H9 (cell line): ENCODE results near the gene CCT3. TPM values are rescaled to one million over a fixed set of nuclear protein-coding genes. Genes with fewer than 3 reads are reported as not detected.

Experiments used
- DNase-seq: peaks from one replicate; pipeline ENCODE4 v3.0.0-alpha.2; 2017
- H2AFZ ChIP-seq: one replicate; pipeline ENCODE4 v1.6.1; 2013; ENCODE audit warnings: mild to moderate bottlenecking, low read length, control low read depth, moderate library complexity
- H2AK5ac ChIP-seq: 2 replicates; pipeline ENCODE4 v1.6.1; 2013; ENCODE audit warnings: low read length, control low read depth, mixed read lengths; ENCODE audit not compliant: insufficient read length
- H2BK120ac ChIP-seq: one replicate; pipeline ENCODE4 v1.6.1; 2013; ENCODE audit warnings: low read depth, mild to moderate bottlenecking, low read length, control low read depth, inconsistent platforms; ENCODE audit not compliant: poor library complexity, severe bottlenecking
- H2BK12ac ChIP-seq: 2 replicates; pipeline ENCODE4 v1.6.1; 2013; ENCODE audit warnings: low read length, control low read depth, mixed read lengths, low read depth; ENCODE audit not compliant: insufficient read length
- H2BK15ac ChIP-seq: 2 replicates; pipeline ENCODE4 v1.6.1; 2013; ENCODE audit warnings: low read depth, low read length, control low read depth
- H2BK20ac ChIP-seq: one replicate; pipeline ENCODE4 v1.6.1; 2013; ENCODE audit warnings: low read depth, mild to moderate bottlenecking, low read length, control low read depth, inconsistent platforms; ENCODE audit not compliant: poor library complexity, severe bottlenecking
- H2BK5ac ChIP-seq: 2 replicates; pipeline ENCODE4 v1.6.1; 2013; ENCODE audit warnings: low read length, control low read depth, mixed read lengths; ENCODE audit not compliant: insufficient read length
- H3K14ac ChIP-seq: 2 replicates; pipeline ENCODE4 v1.6.1; 2013; ENCODE audit warnings: low read length, control low read depth; ENCODE audit not compliant: insufficient read depth
- H3K18ac ChIP-seq: 2 replicates; pipeline ENCODE4 v1.6.1; 2013; ENCODE audit warnings: low read depth, mild to moderate bottlenecking, mixed read lengths, low read length, control low read depth; ENCODE audit not compliant: insufficient read length
- H3K23ac ChIP-seq: 2 replicates; pipeline ENCODE4 v1.6.1; 2013; ENCODE audit warnings: low read length, control low read depth, mixed read lengths, low read depth; ENCODE audit not compliant: insufficient read length
- H3K23me2 ChIP-seq: 2 replicates; pipeline ENCODE4 v1.6.1; 2013; ENCODE audit warnings: low read depth, mild to moderate bottlenecking, mixed read lengths, low read length, control low read depth; ENCODE audit not compliant: insufficient read length, poor library complexity, severe bottlenecking
- H3K27ac ChIP-seq: 2 replicates; pipeline ENCODE4 v1.5.1; 2013; ENCODE audit warnings: low read length, control low read depth, mixed read lengths, low read depth; ENCODE audit not compliant: insufficient read length
- H3K27me3 ChIP-seq: 2 replicates; pipeline ENCODE4 v1.6.1; 2013; ENCODE audit warnings: low read length, control low read depth, inconsistent platforms; ENCODE audit not compliant: insufficient read depth
- H3K4ac ChIP-seq: 2 replicates; pipeline ENCODE4 v1.6.1; 2013; ENCODE audit warnings: low read depth, mild to moderate bottlenecking, control low read depth, inconsistent platforms, low read length, moderate library complexity
- H3K4me1 ChIP-seq: 2 replicates; pipeline ENCODE4 v1.6.1; 2013; ENCODE audit warnings: low read length, control low read depth, inconsistent platforms; ENCODE audit not compliant: insufficient read depth
- H3K4me2 ChIP-seq: 2 replicates; pipeline ENCODE4 v1.6.1; 2013; ENCODE audit warnings: low read length, control low read depth, mixed read lengths; ENCODE audit not compliant: insufficient read length, insufficient read depth
- H3K56ac ChIP-seq: 2 replicates; pipeline ENCODE4 v1.6.1; 2013; ENCODE audit warnings: low read depth, mild to moderate bottlenecking, mixed read lengths, low read length, control low read depth; ENCODE audit not compliant: insufficient read length
- H3K79me1 ChIP-seq: 2 replicates; pipeline ENCODE4 v1.6.1; 2013; ENCODE audit warnings: low read depth, mild to moderate bottlenecking, moderate library complexity, low read length, control low read depth, inconsistent platforms; ENCODE audit not compliant: insufficient read depth, poor library complexity, severe bottlenecking
- H3K79me2 ChIP-seq: 2 replicates; pipeline ENCODE4 v1.6.1; 2013; ENCODE audit warnings: low read length, control low read depth, inconsistent platforms; ENCODE audit not compliant: insufficient read depth
- H3K9ac ChIP-seq: 2 replicates; pipeline ENCODE4 v1.6.1; 2013; ENCODE audit warnings: low read length, control low read depth, mixed read lengths; ENCODE audit not compliant: insufficient read length; ENCODE audit errors: extremely low read depth
- H3K9me3 ChIP-seq: one replicate; pipeline ENCODE4 v1.6.1; 2013; ENCODE audit warnings: low read depth, low read length, inconsistent platforms; ENCODE audit not compliant: control insufficient read depth
- H3T11ph ChIP-seq: one replicate; pipeline ENCODE4 v1.6.1; 2013; ENCODE audit warnings: mild to moderate bottlenecking, low read length, control low read depth, inconsistent platforms
- H4K20me1 ChIP-seq: one replicate; pipeline ENCODE4 v1.6.1; 2013; ENCODE audit not compliant: control insufficient read depth, insufficient read length, insufficient read depth
- H4K5ac ChIP-seq: 2 replicates; pipeline ENCODE4 v1.6.1; 2013; ENCODE audit warnings: low read depth, mild to moderate bottlenecking, mixed read lengths, low read length, control low read depth; ENCODE audit not compliant: insufficient read length
- H4K8ac ChIP-seq: replicated peaks from 2 replicates; pipeline ENCODE4 v1.6.1; 2013; ENCODE audit warnings: low read length, control low read depth, mixed read lengths, low read depth; ENCODE audit not compliant: insufficient read length
- H4K91ac ChIP-seq: 2 replicates; pipeline ENCODE4 v1.6.1; 2013; ENCODE audit warnings: low read depth, mild to moderate bottlenecking, moderate library complexity, mixed read lengths, low read length, control low read depth; ENCODE audit not compliant: insufficient read length
- H3K27ac Mint-ChIP-seq, 3 experiments: 2 replicates in 2 of 3; 3 replicates in 1 of 3; pipeline ENCODE4 v1.8.0; 2020 to 2021; ENCODE audit warnings: mixed read lengths in 3 of 3, mild to moderate bottlenecking in 1 of 3, moderate library complexity in 1 of 3
- H3K27me3 Mint-ChIP-seq: 2 replicates; pipeline ENCODE4 v1.8.0; 2021; ENCODE audit warnings: low read depth, mild to moderate bottlenecking, moderate library complexity, mixed read lengths
- H3K36me3 Mint-ChIP-seq, 3 experiments: 2 replicates in 2 of 3; 3 replicates in 1 of 3; pipeline ENCODE4 v1.8.0; 2020 to 2021; ENCODE audit warnings: low read depth in 3 of 3, mixed read lengths in 3 of 3; ENCODE audit not compliant: insufficient read depth in 1 of 3
- H3K4me1 Mint-ChIP-seq, 2 experiments: 2 replicates each; pipeline ENCODE4 v1.8.0; 2020; ENCODE audit warnings: mixed read lengths in 2 of 2
- H3K4me3 Mint-ChIP-seq, 2 experiments: 2 replicates in 1 of 2; 3 replicates in 1 of 2; pipeline ENCODE4 v1.8.0; 2020 to 2021; ENCODE audit warnings: mild to moderate bottlenecking in 2 of 2, mixed read lengths in 2 of 2, moderate library complexity in 1 of 2
- H3K9me3 Mint-ChIP-seq, 2 experiments: 2 replicates in 1 of 2; 3 replicates in 1 of 2; pipeline ENCODE4 v1.8.0; 2020; ENCODE audit warnings: mild to moderate bottlenecking in 2 of 2, mixed read lengths in 2 of 2, moderate library complexity in 1 of 2
- CTCF ChIP-seq: fragments of 200-600 bp; sonication (generic); conservative IDR thresholded peaks from 3 replicates; pipeline ENCODE4 v1.8.0; 2021; ENCODE audit warnings: antibody characterized with exemption, mild to moderate bottlenecking
- WGBS: extraction: QIAGEN DNeasy Blood & Tissue Kit; methylation state at CpG from one replicate; pipeline ENCODE4 v1.1.7; 2013; ENCODE audit warnings: missing lambda C conversion rate, low lambda C conversion rate, mixed read lengths; ENCODE audit not compliant: insufficient read length; ENCODE audit errors: extremely low coverage; 5-methylcytosine and 5-hydroxymethylcytosine counted together
- total RNA-seq: library from RNA; stranded (reverse); gene quantifications from 2 replicates; pipeline ENCODE4 v1.2.1, GENCODE V29; 2021

CCT3 gene
- total RNA-seq, 1 experiment from 2014 or later: 524 TPM

- WGBS: no CpG with 5 or more reads among the region's 1 CpG
These were observed 18.4 kb downstream of the CCT3 start for GRCh38 chr1:156319664-156320063.

More at GRCh38 chr1:156319664-156320063, 18.4 kb downstream of the CCT3 start:
- H2AK5ac ChIP-seq: no peak overlapping the region
- H3K9ac ChIP-seq: no peak overlapping the region
- peaks cover 61 to 96% (median 87%) of the 10 kb centered on the region in 3 experiments for H3K36me3 Mint-ChIP-seq
- no peak overlapping the region for H2BK15ac ChIP-seq
- no peak overlapping the region for H4K91ac ChIP-seq
- peak; percentile 68 for TF ChIP-seq CTCF
- H3K9me3 Mint-ChIP-seq: no peaks in the 10 kb centered on the region
- no peaks in the 10 kb centered on the region for H3K4me1 Mint-ChIP-seq
- DNase-seq: no peak
- H2BK12ac ChIP-seq: no peak overlapping the region
- no peaks in the 10 kb centered on the region for H3K23me2 ChIP-seq
- H4K5ac ChIP-seq: no peak overlapping the region
- no peaks in the 10 kb centered on the region for H3K9me3 ChIP-seq
- no peaks in the 10 kb centered on the region for H3K27me3 Mint-ChIP-seq
- H3K4me3 Mint-ChIP-seq: no peak overlapping the region
- no peaks in the 10 kb centered on the region for H3K79me2 ChIP-seq
- H3K4me1 ChIP-seq: no peaks in the 10 kb centered on the region
- H4K8ac ChIP-seq: no peak overlapping the region
- no peak overlapping the region for H3K56ac ChIP-seq
- no peak overlapping the region for H3K4me2 ChIP-seq
- no peak overlapping the region for H2BK120ac ChIP-seq
- no peaks in the 10 kb centered on the region for H4K20me1 ChIP-seq
- H3K18ac ChIP-seq: no peak overlapping the region
- H3K4ac ChIP-seq: no peak overlapping the region
- H3K14ac ChIP-seq: no peak overlapping the region
- H3K23ac ChIP-seq: no peak overlapping the region
- no peak overlapping the region for H2BK20ac ChIP-seq
- no peaks in the 10 kb centered on the region for H3K79me1 ChIP-seq
- no peak overlapping the region for H3T11ph ChIP-seq
- no peak overlapping the region for H3K27ac Mint-ChIP-seq
- no peak overlapping the region for H2AFZ ChIP-seq
- H2BK5ac ChIP-seq: no peak overlapping the region
- H3K27ac ChIP-seq: no peak overlapping the region
- no peaks in the 10 kb centered on the region for H3K27me3 ChIP-seq
